Measurements from ENCODE around the gene PTGFR.

PTGFR gene

GRCh38 chr1:78490861-78491450 lies at the start of gene PTGFR:
TSS of gene PTGFR (plus strand) at chr1:78490974. CDS start at chr1:78492744, 1,770 bp downstream.
- no peak for DNase-seq

GRCh38 chr1:78441921-78442320 lies 48.9 kb upstream of the PTGFR start:
- DNase-seq, result no peak

DNA sequence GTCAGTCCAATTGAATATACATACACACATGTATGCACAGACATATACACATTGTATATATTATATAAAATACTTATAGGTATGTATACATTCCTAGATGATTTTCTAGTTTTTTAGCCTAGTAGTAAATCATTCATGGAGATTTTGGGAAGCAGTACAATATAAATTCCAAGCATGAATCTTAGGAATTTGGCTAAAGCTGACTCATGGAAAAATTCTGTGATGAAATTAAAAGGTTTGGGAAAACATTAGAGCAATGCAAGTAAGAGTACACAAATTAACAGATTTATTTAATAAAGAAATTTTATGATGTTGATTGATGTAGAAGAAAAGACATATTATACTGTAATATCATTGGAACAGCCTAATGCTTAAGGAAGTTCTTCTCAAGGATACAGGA lies 43.7 kb upstream of the PTGFR start:
- no peak for DNase-seq

GRCh38 chr1:78464449-78464891 lies 26.3 kb upstream of the PTGFR start:
- DNase-seq, result no peak

DNA sequence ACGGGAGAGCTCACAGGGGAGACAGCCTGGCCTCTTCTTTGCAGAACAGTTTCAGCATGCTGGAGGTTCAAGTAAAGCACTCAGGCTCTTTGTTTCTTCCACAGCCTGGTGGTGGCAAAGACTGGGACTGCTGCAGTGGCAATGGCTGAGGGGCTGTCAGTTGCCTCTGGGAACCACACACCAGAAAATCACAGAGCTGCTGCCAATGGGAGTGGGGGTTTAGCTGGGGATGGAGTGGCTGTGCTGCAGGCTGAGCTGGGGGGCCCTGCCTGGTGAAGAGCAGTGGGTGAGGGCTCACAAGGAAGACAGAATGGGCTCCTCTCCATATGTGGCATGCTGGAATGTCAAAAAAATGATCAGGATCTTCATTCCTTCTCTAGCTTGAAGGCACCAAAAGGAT lies 25.6 kb upstream of the PTGFR start:
- DNase-seq, result no peak

- DNase-seq, result no peak
Observed at GRCh38 chr1:78468521-78468920, 22.3 kb upstream of the PTGFR start.

GRCh38 chr1:78469576-78469975 lies 21.2 kb upstream of the PTGFR start:
- no peak for DNase-seq

GRCh38 chr1:78471890-78472620 lies 18.7 kb upstream of the PTGFR start:
- DNase-seq, result no peak

- no peak for DNase-seq
Observed at GRCh38 chr1:78472851-78473496, 17.8 kb upstream of the PTGFR start.

- DNase-seq, result no peak
Observed at GRCh38 chr1:78474092-78474491, 16.7 kb upstream of the PTGFR start.

GRCh38 chr1:78475888-78476610 lies 14.7 kb upstream of the PTGFR start:
- no peak for DNase-seq

GRCh38 chr1:78483903-78484302 lies 6.9 kb upstream of the PTGFR start:
- no peak for DNase-seq

GRCh38 chr1:78491451-78492071 lies 787 bp downstream of the PTGFR start:
- DNase-seq, result no peak

GRCh38 chr1:78492386-78492950 lies 1.7 kb downstream of the PTGFR start:
- no peak for DNase-seq

DNA sequence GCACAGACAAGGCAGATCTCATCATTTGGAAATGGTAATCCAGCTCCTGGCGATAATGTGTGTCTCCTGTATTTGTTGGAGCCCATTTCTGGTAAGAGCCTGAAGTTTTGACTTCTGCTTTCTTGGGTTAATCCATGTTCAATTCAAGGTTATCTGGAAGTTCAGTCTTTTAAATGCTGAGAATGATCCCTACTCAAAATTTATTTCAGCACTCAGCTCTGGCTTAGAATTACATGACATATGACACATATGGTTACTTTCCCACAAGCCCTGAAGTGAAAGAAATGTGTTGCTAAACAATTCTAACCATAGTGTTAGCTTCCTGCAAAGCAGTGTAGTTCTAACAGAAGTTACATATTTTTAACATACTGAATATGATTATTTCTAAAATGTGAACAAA lies 2.7 kb downstream of the PTGFR start:
- no peak for DNase-seq

DNA sequence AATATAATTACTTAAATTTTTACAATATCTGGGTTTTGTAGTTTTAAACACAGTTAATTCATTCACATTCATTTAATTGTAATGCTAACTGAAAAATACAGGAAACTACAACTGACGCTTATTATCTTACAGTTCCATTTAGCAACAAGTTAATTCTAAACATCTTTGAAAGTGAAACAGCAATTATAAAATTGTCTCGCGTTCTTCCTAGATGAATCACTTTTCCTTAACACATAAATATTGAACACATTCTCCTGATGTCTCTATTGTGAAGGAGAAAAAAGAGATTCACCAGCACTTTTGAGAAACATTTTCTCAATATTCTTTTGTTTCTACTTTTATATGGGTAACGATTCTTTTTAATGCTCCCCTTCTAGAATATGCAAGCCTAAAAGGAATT lies 6.4 kb downstream of the PTGFR start:
- DNase-seq, result no peak

- no peak for DNase-seq
Observed at GRCh38 chr1:78500529-78500928, 9.8 kb downstream of the PTGFR start.

DNA sequence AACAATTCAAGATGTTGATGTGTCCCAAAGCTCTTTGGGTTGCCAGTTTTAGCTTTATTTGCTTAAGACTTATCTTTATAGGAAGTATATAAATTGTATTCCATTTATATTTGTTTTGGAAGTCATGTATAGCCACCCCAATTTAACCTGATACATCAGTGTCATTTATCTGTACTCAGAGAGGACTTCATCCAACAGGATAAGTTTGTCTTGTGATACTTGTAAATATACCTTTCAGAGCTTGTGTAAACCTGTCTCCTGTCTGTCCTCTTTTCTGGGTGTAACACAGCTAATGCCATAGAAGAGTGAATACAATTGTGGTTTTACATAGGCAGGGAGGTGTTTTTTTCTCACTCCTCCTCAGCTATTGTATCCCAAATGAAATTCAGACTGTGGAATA lies 10.4 kb downstream of the PTGFR start:
- no peak for DNase-seq

GRCh38 chr1:78511334-78511733 lies 20.6 kb downstream of the PTGFR start:
- DNase-seq, result no peak

GRCh38 chr1:78516716-78517115 lies 25.9 kb downstream of the PTGFR start:
- DNase-seq, result no peak

- DNase-seq, result no peak
Observed at GRCh38 chr1:78519446-78519845, 28.7 kb downstream of the PTGFR start.

GRCh38 chr1:78520216-78520615 lies 29.4 kb downstream of the PTGFR start:
- DNase-seq, result no peak

DNA sequence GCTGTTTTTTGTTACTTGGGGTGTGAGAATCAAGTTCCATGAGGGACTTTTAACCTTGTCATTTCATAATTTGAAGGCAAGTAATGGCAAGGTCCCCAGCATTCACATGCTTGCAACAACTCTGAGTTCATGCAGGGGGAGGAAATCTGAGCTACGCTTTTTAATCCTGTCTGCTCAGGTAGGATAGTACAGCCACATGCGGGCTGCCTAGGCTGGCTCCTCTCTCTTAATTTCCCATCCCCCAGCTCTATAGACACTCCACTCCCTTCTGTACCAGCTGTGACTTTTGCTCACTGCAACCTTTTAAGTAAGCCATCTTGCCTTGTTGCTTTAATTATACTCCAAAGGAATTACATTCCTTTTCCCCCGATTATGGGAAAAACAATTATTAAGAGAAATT lies 30.1 kb downstream of the PTGFR start:
- no peak for DNase-seq
